HL-60 (cell line): ENCODE results near the gene GPLD1.

Source experiments
- DNase-seq, 2 experiments: peaks; one replicate each; pipeline ENCODE4 v3.0.0-alpha.2; 2010 to 2020; ENCODE audit warnings: low read depth in 1 of 2, low spot score in 1 of 2
- H3K27ac ChIP-seq: fragments of 250-450 bp; sonication (Bioruptor Pico); replicated peaks from 2 replicates; pipeline ENCODE4 v1.5.1; 2020; ENCODE audit warnings: mild to moderate bottlenecking, moderate library complexity
- H3K27me3 ChIP-seq: fragments of 250-450 bp; sonication (Bioruptor Pico); 2 replicates; pipeline ENCODE4 v1.5.1; 2021; ENCODE audit warnings: mild to moderate bottlenecking, moderate library complexity; ENCODE audit not compliant: insufficient read depth, poor library complexity, severe bottlenecking
- H3K4me3 ChIP-seq: replicated peaks from 2 replicates; pipeline ENCODE4 v1.5.1; 2011; ENCODE audit warnings: mild to moderate bottlenecking, control low read depth, low read length; ENCODE audit not compliant: insufficient read depth
- GABPA ChIP-seq: IDR thresholded peaks from 2 replicates; pipeline ENCODE4 v1.6.1; 2012; ENCODE audit warnings: low read depth
- POLR2AphosphoS5 ChIP-seq: IDR thresholded peaks from 2 replicates; pipeline ENCODE4 v1.6.1; 2012; ENCODE audit warnings: low read depth
- SPI1 ChIP-seq: IDR thresholded peaks from 2 replicates; pipeline ENCODE4 v1.6.1; 2012; ENCODE audit warnings: low read depth, mild to moderate bottlenecking, borderline replicate concordance
- TF ChIP-seq, protein P1 (sequence below): IDR thresholded peaks from 2 replicates; pipeline ENCODE4 v1.6.1; 2012; ENCODE audit warnings: low read depth; ENCODE audit not compliant: insufficient replicate concordance
- TF ChIP-seq, protein P2 (sequence below): IDR thresholded peaks from one replicate; pipeline ENCODE4 v1.5.1; 2011; ENCODE audit warnings: low read length, control low read depth, inconsistent platforms; ENCODE audit not compliant: insufficient read depth

Gene GPLD1

DNA sequence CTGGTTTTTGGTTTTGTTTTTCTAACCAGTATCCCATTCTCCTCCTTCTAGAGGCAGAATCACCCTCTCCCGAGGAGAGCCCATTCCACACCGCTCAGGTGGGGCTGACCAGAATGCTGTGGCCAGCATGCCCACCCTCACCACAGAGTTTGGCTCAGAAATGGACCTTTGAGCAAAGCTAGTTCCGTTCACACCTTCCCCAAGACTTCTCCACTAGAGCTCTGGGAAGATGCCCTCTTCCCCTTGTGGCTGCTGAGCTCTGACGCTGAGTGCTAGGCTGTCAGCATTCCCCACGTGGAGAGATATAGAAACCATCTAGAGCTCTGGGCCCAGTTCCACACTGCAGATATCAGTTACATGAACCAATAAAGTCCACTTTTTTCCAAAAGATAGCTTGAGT, 7.9 kb downstream of the GPLD1 start:
- H3K27me3 ChIP-seq, result no peaks in the 10 kb centered on the region
- no peak for DNase-seq
- no peak overlapping the region for H3K27ac ChIP-seq
- TF ChIP-seq POLR2AphosphoS5 (no peak), SPI1 (no peak), GABPA (no peak)
- TF ChIP-seq, protein P1, sequence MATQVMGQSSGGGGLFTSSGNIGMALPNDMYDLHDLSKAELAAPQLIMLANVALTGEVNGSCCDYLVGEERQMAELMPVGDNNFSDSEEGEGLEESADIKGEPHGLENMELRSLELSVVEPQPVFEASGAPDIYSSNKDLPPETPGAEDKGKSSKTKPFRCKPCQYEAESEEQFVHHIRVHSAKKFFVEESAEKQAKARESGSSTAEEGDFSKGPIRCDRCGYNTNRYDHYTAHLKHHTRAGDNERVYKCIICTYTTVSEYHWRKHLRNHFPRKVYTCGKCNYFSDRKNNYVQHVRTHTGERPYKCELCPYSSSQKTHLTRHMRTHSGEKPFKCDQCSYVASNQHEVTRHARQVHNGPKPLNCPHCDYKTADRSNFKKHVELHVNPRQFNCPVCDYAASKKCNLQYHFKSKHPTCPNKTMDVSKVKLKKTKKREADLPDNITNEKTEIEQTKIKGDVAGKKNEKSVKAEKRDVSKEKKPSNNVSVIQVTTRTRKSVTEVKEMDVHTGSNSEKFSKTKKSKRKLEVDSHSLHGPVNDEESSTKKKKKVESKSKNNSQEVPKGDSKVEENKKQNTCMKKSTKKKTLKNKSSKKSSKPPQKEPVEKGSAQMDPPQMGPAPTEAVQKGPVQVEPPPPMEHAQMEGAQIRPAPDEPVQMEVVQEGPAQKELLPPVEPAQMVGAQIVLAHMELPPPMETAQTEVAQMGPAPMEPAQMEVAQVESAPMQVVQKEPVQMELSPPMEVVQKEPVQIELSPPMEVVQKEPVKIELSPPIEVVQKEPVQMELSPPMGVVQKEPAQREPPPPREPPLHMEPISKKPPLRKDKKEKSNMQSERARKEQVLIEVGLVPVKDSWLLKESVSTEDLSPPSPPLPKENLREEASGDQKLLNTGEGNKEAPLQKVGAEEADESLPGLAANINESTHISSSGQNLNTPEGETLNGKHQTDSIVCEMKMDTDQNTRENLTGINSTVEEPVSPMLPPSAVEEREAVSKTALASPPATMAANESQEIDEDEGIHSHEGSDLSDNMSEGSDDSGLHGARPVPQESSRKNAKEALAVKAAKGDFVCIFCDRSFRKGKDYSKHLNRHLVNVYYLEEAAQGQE, result no peak
- TF ChIP-seq, protein P2, sequence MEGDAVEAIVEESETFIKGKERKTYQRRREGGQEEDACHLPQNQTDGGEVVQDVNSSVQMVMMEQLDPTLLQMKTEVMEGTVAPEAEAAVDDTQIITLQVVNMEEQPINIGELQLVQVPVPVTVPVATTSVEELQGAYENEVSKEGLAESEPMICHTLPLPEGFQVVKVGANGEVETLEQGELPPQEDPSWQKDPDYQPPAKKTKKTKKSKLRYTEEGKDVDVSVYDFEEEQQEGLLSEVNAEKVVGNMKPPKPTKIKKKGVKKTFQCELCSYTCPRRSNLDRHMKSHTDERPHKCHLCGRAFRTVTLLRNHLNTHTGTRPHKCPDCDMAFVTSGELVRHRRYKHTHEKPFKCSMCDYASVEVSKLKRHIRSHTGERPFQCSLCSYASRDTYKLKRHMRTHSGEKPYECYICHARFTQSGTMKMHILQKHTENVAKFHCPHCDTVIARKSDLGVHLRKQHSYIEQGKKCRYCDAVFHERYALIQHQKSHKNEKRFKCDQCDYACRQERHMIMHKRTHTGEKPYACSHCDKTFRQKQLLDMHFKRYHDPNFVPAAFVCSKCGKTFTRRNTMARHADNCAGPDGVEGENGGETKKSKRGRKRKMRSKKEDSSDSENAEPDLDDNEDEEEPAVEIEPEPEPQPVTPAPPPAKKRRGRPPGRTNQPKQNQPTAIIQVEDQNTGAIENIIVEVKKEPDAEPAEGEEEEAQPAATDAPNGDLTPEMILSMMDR, result no peak
- no peak overlapping the region for H3K4me3 ChIP-seq

DNA sequence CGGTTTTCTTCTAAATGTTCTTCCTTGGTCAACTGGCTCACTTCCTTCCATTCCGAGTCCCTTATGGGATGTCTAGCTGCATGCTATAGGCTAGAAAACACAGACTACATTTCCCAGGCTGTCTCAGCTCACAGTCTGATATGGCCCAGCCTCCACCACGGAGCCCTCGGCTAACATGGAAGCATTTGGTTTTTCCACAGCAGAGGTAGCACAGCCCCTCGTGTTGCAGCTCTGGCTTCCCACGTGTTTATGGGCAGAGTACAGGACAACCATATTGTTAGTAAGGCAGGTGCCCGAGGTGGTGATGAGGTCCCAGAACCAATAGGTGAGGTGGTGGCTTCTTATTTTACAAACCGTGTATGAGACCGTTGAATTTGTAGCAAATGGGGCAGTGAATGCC, 8.7 kb downstream of the GPLD1 start:
- TF ChIP-seq, protein P2, result no peak
- TF ChIP-seq, protein P1, result no peak
- no peak for TF ChIP-seq SPI1
- no peak for TF ChIP-seq POLR2AphosphoS5
- TF ChIP-seq GABPA, result no peak
- H3K27ac ChIP-seq, result no peak overlapping the region
- H3K4me3 ChIP-seq, result no peak overlapping the region
- DNase-seq, result no peak
- H3K27me3 ChIP-seq, result no peaks in the 10 kb centered on the region

DNA sequence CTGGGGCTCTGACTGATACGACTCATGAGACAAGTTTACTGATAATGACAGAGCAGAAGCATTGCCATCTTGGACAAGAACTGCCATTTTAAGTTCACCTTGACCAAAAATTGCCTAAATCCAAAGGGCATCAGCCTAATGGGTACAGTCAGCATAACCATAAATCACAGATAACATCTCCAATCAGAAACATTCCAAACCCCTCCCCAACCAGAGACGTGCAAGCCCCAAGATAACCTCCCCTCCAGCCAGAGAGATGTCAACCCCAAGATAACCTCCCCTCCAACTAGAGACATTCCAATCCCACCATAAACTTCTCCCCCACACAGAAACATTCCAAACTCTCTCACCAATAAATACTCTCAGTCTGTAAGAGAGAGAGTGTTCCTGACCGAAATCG, 10.5 kb downstream of the GPLD1 start:
- Histone ChIP-seq H3K27me3 (no peaks in the 10 kb centered on the region), H3K4me3 (no peak overlapping the region), H3K27ac (no peak overlapping the region)
- DNase-seq, result no peak
- TF ChIP-seq GABPA, result no peak
- TF ChIP-seq, protein P2, result no peak
- TF ChIP-seq, protein P1, result no peak
- no peak for TF ChIP-seq SPI1
- no peak for TF ChIP-seq POLR2AphosphoS5
